T-helper 2 cell treated with Interferon-gamma antibody and Interleukin-4, amounts not matched to agents 100 ng/mL and 5 ng/mL, for 36 hours (primary cell): ENCODE measurements around the gene MCUB. TPM values are rescaled to one million over a fixed set of nuclear protein-coding genes. Genes with fewer than 3 reads are reported as not detected.
"Not testable (repeated sequence)": the region's sequence is repeated elsewhere in the genome, so short reads cannot be mapped to it uniquely, and the experiment has no call there.

Experiments
- intact Hi-C: fragments of 100-400 bp; cut with micrococcal nuclease; formaldehyde crosslinking; loops from one replicate; pipeline ENCODE4 v1.15.1; 2023
- total RNA-seq: library from RNA; stranded (reverse); gene quantifications from 2 replicates; pipeline ENCODE4 v1.2.3, GENCODE V29; 2022

MCUB gene
- total RNA-seq, 1 donor from 2014 or later, result 72.8 TPM

DNA sequence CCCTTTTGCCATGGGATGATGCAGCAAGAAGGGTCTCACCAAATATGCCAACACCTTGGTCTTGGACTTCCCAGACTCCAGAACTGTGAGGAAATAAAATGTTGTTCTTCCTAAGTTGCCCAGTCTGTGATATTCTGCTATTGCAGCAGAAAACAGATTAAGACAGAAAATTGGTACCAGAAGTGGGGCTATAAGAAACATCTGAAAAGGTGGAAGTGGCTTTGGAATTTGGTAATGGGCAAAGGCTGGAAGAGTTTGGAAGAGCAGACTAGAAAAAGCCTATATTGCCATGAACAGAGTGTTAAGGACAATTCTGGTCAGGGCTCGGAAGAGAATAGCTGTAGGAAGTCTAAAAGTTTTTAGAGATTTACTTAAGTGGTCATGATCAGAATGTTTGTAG, 115.8 kb downstream of the MCUB start:
- intact Hi-C loops, result no loop called here

DNA sequence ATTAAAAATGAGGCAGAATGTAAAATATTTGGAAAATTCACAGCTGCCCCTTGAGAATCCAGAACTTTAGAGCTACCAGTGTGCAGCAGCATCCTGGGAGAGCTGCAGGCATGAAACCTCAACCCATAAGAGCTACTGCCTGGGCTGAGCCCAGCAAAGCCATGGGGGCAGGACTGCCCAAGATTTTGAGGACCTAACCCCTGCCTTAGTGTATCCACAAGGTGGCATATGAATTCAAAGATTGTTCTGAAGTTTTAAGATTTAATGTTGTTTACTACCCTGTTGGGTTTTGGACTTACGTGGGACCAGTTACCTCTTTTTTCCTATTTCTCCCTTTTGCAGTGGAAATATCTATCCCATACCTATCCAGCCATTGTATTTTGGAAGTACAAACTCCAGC, 116.8 kb downstream of the MCUB start:
- intact Hi-C loops, result no loop called here

DNA sequence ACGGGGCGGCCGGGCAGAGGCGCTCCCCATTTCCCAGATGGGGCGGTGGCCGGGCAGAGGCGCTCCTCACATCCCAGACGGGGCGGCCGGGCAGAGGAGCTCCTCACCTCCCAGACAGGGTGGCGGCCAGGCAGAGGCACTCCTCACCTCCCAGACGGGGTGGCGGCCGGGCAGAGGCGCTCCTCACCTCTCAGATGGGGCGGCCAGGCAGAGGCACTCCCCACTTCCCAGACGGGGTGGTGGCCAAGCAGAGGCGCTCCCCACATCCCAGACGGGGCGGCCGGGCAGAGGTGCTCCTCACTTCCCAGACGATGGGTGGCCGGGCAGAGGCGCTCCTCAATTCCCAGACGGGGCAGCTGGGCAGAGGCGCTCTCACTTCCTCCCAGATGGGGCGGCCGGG, 118.4 kb downstream of the MCUB start:
- intact Hi-C loops, result not testable (repeated sequence)

DNA sequence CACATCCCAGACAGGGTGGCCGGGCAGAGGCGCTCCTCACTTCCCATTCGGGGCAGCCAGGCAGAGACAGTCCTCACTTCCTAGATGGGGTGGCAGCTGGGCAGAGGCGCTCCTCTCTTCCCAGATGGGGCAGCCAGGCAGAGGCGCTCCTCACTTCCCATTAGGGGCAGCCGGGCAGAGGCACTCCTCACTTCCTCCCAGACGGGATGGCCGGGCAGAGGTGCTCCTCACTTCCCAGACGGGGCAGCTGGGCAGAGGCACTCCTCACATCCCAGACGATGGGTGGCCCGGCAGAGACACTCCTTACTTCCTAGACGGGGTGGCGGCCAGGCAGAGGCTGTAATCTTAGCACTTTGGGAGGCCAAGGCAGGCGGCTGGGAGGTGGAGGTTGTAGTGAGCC, 118.9 kb downstream of the MCUB start:
- intact Hi-C loops, result not testable (repeated sequence)

DNA sequence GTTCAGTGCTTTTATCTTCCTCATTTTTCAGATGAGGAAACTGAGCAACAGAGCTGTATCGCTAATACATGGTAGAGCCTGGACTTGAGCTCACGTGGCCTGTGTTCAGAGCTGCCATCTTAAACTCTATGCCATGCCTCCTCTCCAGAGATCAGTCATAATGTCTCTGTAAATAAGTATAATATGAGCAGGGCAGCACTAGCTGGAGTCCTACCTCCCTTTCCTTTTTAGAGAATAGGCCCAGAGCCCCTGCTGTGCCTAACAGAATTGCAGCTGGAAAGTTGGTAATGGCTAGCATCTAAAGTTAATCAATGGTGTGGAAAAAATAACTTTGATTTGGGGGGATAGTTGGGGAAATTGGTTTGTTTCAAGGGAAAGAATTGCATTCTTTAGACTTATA, 122.8 kb downstream of the MCUB start:
- intact Hi-C loops, result no loop called here

DNA sequence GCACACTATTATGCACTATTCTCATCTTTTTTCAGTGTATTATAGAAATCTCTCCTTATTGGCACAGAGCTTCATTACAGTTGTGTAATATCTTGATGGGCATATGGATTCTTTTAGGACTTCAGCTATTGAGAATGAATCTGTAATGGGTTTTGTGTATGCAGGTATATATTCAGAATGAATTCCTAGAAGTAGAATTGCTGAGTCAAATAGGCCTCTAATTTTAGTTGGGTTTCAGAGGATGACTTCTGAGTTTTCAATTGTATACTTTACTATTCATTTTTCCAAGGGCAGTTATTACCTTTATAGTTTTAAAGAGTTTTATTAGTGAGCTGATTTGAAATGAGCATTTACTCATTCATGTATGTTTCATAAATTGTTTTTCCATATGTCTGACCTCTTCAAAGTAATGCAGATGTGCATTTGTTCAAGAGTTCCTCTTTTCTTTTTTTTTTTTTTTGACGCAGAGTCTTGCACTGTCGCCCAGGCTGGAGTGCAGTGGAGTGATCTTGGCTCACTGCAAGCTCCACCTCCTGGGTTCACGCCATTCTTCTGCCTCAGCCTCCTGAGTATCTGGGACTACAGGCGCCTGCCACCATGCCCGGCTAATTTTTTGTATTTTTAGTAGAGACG, 123.7 kb downstream of the MCUB start:
- intact Hi-C loops, result no loop called here

DNA sequence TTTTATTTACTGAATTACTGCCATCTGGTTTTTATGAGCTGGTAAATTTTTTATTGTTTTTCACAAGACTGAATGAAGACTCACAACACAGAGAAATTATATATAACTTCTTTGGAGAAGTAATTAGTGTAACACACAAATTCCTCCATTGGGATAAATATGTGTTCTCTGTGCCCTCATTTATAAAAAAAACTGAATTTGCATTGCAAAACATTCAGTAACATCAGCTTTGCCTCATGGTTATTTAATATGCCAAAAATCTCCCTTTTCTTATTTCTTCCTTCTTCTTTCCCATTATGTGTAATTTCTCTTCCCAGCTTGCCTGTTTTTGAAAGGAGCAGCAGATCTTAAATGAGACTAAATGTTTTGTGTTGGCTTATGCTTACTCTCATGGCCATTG, 124.7 kb downstream of the MCUB start:
- intact Hi-C loops, result no loop called here

DNA sequence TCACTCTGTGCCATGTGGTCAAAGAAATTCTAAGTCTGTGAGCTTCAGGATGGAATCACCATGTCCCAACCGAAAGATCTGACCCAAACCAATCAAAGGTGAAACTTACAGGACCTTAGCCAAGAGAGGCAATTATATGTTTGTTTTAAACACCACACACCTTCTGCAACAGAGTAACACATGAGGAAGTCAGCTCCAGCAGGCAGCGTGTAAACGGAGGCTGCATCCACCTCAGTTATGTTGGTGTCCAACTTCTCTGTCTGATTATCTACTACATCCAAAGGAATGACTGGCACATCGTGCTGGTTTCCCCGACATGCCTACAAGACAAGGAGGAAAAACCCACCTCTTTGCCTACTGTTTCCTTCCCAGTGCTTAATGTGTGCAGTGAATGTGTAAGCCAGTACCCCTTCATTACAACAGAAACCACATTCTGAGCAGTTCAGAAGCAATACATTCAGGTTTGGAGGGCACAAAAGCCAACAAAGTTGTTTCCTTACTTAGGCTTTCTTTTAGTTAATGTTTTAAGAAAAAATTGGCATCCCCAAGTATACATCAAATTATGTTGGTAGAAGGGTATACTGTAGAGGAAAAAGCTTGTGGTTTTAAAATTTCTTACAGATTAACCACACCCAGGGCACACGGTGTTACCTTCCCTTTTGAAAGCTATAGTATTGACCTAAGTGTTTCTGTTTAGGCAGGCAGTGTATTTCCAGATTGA, 130.8 kb downstream of the MCUB start:
- intact Hi-C loops, result loop anchor here (2.0 kb wide), 1 partner anchor 130 kb away; the partner anchor contains the start of gene MCUB

DNA sequence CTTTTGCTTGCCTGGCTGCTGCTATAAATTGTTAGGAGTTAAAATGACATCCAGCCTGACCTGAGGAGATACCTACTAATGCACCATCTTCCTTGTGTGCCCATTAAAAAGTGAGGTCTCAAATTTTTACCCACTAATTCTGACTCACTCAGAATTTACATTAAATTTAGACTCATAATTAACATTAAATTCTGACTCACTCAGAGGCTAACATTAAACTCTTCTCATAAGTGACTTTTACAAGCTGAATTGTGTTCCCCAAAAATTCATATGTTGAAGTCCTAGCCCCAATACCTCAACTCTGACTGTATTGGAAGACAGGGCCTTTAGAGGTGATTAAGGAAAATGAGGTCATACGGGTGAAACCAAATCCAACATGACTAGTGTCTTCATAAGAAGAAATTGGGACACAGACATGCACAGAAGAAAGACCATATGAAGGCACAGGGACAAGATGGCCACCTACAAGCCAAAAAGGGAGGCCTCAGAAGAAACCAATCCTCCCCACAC, 131.4 kb downstream of the MCUB start:
- intact Hi-C loops, result loop anchor here (2.0 kb wide), 1 partner anchor 131 kb away; the partner anchor contains the start of gene MCUB

DNA sequence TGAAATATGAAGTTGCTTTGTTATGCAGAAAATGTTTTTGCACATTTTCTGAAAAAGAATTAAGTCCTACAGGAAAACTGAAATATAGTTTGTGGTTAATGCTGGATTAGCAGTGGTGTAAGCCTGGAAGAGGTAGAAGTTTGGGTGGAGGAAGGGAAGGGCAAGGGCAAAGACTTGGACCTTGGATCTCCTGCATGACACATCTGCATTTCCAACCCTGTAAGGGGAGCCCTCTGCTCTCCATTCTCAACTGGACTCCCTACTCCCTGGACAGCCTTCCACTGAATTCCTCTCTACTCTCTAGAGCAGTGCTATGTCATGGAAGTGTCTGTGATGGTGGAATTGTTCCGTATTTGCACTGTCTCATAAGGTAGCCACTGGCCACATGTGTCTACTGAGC, 138.6 kb downstream of the MCUB start:
- intact Hi-C loops, result no loop called here

DNA sequence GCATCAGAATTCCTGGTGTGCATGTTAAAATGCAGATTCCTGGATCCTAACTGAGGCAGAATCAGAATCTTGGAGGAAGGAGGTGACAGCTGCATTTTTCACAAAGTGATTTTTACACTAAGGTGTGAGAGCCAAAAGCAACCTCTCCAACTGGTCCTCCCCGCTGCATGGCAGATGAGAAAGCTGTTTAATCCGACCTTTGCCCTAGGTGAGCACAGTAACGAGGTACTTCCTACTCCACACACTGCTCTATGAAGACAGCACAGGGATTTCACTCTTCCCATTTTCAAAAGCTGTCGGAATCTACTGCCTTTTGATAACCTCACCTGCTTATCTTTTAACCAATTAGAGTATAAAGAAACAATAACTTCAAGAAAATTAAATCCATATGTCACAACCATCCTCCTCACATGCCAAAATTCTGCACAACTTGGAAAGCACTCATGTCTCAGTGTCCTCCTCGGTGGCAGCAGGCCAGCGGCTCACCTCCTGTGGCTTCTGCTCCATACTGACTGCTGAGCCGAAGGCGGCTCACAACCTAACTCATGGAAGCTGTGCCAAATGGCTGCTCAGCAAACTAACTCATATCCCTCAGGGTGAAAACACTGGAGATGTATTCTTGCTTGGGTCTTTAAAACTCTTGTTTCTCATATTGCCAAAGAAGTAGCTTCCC, 139.6 kb downstream of the MCUB start:
- intact Hi-C loops, result no loop called here

DNA sequence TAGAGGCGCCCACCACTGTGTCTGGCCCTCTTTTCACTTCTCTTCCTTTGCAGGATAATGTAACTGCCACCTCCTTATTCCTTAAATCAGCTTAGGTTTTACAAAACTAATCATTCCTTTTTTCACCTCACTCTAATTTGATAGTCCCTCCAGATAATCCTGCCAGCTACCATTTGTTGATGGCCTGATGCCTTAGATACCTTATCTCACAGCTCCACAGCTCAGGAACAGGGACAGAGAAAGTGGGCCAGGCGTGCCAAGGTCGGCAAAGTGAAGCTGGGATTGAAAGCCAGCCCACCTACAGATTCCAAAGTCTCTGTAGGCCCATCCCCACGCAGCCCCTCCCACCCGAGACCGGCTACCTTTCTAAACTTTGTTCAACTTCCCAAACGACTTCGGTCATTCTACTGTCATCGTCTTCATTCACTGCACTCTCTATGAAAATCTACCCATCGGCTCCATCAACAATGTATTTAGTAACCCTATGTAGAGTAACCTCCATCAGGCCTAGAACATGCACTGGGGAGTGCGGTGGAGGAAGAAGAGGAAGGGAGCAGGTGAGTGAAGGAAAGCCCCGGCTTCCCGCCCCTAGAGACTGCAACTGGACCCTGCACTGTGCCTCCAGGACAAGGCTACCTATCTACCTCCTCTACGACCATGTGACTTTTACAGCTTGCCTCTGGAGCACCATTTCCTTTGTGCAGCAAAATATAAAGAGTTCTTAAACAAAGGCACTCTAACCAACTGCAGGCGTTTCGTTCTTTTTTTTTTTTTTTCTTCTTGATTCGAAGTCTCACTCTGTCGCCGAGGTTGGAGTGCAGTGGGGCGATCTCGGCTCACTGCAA, 141.7 kb downstream of the MCUB start:
- intact Hi-C loops, result loop anchor here (2.0 kb wide), 1 partner anchor 53 kb away; no protein-coding TSS in a partner anchor

DNA sequence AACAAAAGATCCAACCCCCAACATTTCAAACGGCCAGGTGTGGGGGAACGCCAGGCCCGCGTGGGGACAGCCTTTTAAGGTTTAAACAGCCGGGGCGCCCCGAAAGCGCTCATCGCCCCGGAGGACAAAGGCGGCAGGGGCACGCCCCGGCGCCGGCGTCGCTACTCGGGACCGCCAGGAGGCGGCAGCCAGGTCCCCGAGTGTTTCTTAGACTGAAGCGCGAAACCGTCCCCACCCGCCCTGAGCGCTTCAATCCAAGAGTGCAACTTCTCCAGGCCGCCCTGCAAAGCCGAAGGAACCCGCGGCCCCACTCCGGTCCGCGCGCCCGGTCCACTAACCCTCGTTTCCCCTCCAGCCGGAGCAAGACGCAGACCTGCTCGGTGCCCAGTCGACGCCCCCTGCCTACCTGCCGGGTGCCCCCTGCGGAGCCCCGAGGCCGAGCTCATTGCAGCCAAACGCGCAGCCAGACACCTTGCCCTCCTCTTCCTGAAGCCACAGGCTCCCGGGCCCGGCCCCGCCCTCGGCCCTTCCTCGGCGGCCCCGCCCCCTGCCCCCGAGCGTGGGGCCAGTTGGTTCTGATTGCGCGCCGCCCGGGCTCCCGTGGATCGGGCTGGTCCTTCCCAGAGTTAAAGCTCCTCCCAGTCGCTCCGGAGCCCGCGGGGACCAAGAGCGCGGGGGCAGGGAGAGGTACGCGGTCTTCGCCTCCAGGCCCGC, 143.1 kb downstream of the MCUB start, which contains the start of gene CASP6:
Gene CASP6, minus strand, starts transcription at position 496 of the 714 bp plus-strand sequence. Its CDS starts 50 bp downstream, at position 446.
- intact Hi-C loops, result loop anchor here (1.0 to 2.0 kb wide), 7 partner anchors 26 to 275 kb away; partner anchors contain the start of genes GAR1, MCUB and SEC24B

DNA sequence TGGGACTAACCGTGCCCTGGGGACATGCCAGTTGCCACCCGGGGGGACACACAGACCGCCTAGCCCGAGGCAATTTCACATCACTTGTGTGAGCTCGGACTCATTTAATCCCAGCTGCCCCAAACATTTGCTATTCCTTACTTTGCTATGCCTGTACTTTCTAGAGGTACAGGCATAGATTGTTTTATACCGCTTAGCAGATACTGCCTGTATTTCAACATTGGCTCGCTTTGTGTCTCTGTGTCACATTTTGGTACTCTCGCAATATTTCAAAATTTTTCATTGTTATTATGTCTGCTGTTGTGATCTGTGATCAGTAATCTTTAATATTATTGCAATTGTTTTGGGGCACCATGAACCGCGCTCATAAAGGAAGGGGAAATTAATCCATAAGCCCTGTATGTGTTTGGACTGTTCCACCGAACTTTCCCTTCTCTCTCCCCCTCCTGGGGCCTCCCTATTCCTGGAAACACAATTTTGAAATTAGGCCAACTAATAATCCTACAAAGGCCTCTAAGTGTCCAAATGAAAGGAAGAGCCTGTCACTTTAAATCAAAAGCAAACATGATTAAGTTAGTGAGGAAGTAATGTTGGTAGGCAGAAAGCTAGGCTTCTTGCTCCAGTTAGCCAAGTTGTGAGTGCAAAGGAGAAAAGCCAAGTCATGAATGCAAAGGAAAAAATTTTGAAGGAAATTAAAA, 143.8 kb downstream of the MCUB start:
- intact Hi-C loops, result loop anchor here (1.0 to 2.0 kb wide), 7 partner anchors 25 to 274 kb away; partner anchors contain the start of genes GAR1, MCUB and SEC24B

DNA sequence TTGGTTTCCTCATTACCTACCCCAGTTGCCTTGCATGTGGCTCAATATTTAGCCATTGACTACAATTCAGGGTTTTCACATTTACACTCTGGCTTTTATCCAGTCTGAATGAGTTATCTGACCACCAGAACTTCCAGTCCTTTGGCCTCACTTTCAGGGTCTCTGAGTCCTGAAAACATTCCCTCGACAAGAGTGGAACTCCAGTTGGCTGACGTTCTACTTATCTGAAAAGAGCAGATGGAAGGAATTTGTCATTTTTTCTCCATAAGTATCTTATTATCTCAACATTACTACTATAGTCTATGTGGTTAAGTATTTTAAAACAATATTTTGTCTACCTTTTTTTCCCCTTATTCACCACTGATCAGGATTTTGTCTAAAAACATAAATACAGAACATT, 148.4 kb downstream of the MCUB start:
- intact Hi-C loops, result no loop called here

DNA sequence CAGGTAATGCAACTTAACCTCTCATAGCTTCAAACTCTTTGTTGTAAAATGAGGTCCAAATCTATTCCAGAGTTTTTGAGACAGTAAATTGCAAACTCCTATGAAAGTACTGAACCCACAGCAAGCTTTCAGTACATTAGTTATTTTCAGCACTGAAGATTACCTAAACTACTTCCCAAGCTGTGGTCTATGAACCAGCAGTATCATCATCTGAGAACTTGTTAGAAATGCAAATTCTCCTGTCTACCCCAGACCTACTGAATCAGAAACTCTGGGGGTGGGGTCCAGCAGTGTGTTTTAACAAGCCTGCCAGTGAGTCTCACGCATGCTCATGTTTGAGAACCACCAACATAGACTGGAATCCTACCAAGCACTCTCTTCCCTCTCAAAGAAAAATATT, 148.9 kb downstream of the MCUB start:
- intact Hi-C loops, result no loop called here

DNA sequence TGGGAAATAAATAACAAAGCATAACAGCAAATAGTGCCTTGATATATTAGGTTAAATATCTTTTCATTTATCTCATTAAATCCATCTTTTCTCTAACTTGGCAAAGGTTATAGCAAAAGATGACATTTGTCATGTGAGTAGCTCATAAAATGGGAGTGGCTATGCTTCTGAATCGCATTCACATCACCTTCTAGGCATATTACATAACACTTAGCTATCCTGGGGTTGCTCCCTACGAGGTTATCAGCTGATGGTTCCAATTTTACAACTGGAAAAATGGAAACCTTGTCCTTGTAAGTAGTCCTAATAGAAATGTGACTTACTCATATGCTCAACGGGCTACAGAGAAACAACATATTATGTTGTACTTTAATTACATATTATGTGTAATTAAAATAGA, 153.5 kb downstream of the MCUB start:
- intact Hi-C loops, result no loop called here

DNA sequence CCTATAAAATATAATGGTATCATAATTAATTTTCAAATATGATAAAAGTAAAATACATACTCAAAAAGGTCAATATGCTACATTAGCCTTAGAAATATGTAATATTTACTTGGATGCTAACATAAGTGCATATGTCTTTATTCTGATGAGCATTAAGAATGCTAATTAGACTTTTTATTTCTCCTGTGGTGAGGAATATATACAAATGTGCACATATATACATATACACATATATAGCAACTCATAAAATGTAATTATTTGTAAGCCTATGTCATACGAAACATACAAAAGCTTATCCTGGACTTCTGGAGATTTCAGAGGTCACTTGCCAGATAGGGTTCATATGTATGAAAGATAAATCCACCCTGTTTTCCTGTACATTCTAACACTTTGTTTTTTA, 158.7 kb downstream of the MCUB start:
- intact Hi-C loops, result no loop called here

DNA sequence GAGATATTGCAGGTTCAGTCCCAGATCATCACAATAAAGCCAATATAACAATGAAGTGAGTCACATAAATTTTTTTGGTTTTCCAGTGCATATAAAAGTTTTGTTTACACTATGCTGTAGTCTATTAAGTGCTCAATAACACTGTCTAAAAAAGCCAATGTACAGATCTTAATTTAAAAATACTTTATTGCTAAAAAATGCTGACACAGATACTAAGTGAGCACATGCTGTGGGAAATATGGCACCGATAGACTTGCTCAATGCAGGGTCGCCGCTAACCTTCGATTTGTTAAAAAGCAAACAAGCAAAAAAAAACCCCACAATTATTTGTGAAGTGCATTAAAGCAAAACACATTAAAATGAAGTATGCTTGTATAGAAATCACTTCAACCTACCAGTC, 159.6 kb downstream of the MCUB start:
- intact Hi-C loops, result no loop called here

DNA sequence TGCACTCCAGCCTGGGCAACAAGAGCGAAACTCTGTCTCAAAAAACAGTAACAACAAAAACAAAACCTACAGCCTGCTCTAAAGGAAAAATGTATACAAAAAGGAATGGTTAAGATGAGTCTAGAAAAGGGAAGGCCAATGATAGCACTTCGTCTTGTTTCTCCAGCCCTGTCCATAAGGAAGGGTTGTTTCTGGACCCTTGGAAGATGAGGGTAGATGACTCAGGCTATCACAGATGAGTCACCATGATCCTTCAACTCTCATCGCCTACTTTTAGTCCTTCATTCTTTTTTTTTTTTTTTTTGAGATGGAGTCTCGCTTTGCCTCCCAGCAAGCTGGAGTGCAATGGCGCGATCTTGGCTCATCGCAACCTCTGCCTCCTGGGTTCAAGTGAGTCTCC, 161.0 kb downstream of the MCUB start:
- intact Hi-C loops, result no loop called here
